ENCODE results near the gene TRIM58. TPM values are rescaled to one million over a fixed set of nuclear protein-coding genes. Genes with fewer than 3 reads are reported as not detected.

The TRIM58 gene
- total RNA-seq, 1 donor from 2014 or later = 0.61 TPM

DNA sequence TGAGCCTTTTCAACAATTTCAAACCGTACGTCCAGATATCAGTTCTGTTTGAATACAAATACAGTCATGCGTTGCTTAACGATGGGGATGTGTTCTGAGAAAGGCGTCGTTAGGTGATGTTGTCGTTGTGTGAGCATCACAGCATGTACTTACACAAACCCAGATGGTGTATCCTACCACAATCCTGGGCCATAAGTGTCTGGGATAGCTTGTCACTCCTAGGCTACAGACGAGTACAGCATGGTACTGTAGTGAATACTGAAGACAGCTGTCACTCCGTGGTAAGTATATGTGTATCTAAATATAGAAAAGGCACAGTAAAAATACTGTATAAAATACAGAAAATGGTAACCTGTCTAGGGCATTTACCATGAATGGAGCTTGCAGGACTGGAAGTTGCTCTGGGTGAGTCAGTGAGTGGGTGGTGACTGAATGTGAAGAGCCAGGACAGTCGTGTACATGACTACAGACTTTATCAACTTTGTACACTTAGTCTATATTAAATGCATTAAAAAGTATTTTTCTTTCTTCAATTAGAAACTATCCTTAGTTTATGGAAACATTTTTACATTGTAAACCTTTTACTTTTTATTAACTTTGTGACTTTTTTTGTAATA, 27.9 kb downstream of the TRIM58 start:
- intact Hi-C loops (cut with micrococcal nuclease) = no loop called here

GRCh38 chr1:247895163-247895637, 38.2 kb downstream of the TRIM58 start, which contains the start of gene OR2W3:
Gene OR2W3 (plus strand): TSS chr1:247895587. CDS start chr1:247895587, 0 bp downstream.
- intact Hi-C loops (cut with micrococcal nuclease) = no loop called here

DNA sequence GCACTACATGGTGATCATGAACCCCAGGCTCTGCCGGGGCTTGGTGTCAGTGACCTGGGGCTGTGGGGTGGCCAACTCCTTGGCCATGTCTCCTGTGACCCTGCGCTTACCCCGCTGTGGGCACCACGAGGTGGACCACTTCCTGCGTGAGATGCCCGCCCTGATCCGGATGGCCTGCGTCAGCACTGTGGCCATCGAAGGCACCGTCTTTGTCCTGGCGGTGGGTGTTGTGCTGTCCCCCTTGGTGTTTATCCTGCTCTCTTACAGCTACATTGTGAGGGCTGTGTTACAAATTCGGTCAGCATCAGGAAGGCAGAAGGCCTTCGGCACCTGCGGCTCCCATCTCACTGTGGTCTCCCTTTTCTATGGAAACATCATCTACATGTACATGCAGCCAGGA, 39.0 kb downstream of the TRIM58 start:
- intact Hi-C loops (cut with micrococcal nuclease) = no loop called here

DNA sequence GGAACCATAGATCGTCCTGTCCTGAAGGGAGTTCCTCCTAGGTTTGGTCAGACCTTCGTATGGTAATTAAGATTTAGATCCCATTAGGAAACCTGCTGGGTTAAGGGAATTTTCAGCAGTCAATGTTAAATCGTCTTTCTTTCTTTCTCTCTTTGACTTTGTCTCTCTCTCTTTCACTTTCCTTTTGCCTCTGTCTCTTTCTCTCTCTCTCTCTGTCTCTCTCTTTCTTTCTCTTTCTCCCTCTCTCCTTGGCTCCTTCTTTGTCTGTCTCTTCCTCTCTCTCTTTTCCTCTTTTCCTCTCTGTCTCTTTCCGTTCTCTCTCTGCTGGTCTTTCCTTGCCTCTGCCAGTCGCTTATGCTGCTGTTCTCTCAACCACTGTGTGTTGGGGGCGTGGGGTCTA, 47.1 kb downstream of the TRIM58 start:
- intact Hi-C loops (cut with micrococcal nuclease) = no loop called here

GRCh38 chr1:247905181-247905580, 48.2 kb downstream of the TRIM58 start:
- intact Hi-C loops (cut with micrococcal nuclease) = no loop called here

GRCh38 chr1:247905910-247906503, 49.0 kb downstream of the TRIM58 start:
- intact Hi-C loops (cut with micrococcal nuclease) = loop anchor here (1.0 to 2.0 kb wide), 3 partner anchors 31 to 516 kb away; no protein-coding TSS in a partner anchor

GRCh38 chr1:247906504-247907047, 49.6 kb downstream of the TRIM58 start:
- intact Hi-C loops (cut with micrococcal nuclease) = loop anchor here (1.0 to 2.0 kb wide), 3 partner anchors 31 to 516 kb away; no protein-coding TSS in a partner anchor

GRCh38 chr1:247908766-247909165, 51.8 kb downstream of the TRIM58 start:
- intact Hi-C loops (cut with micrococcal nuclease) = no loop called here

DNA sequence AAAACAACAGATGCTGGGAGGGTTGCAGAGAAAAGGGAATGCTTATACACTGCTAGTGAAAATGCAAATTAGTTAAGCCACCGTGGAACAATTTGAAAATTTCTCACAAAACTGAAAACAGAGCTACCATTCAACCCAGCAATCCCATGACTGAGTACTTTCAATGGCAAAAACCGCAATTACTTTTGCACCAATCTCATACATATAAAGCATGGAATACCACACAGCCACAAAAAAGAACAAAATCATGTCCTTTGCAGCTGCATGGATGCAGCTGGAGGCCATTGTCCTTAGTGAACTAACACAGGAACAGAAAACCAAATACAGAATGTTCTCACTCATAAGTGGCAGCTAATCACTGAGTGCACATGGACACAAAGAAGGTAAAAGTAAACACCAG, 56.8 kb downstream of the TRIM58 start:
- intact Hi-C loops (cut with micrococcal nuclease) = no loop called here

DNA sequence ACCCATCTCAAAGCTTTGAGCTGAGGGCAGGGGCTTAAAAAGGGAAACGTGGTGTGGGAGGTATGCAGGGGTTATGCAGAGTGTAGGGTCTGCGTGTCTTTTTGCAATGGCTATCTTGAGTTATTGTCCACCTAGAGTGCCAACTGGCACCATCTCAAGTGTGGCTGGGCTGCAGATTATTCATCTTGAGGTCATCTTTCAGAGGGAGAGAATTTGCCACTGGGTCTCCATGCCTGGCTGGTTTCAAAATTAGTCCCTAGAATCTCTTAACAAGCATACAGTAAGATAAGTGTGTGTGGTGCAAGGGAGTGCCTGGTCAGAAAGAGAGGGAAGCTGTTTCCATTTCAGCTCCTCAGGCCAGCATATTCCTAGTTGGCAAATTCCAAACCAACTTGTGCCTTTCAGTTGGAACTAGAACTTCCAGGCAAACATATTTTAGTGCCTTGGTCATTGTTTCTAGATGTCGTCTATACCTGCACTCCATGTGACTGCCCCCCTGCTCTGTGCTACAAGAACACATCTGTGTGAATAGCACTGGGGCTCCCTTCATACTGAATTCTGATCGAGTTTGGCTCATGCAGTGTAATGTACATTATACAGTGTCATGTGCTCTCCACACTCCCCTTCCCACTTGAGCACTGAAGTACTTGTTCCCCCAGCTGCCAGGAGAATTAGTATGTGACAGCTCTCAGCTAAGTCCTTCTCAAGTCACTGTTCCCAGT, 58.1 kb downstream of the TRIM58 start:
- intact Hi-C loops (cut with micrococcal nuclease) = no loop called here

DNA sequence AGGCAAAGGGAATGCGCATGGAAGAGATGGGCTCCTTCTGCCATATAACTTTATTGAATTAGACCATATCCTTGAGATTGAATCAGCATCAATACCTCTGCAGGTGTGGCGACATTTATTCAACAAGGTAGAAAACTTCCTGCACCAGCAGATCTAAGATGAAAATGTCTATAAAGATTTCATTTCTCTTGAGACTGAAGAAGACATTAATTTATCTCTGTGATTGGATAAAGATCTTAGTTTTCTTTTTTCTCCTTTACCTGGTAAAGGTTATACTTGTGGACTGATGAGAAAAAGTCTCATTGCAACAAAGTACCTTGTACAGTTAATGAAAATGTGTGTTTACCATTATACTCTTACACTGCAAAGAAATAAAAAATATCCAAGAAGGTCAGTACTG, 63.0 kb downstream of the TRIM58 start, which contains the start of gene OR2T8:
Gene OR2T8, plus strand, starts transcription at position 301 of the 400 bp plus-strand sequence. CDS start 766 bp downstream, outside the sequence.
- intact Hi-C loops (cut with micrococcal nuclease) = no loop called here

DNA sequence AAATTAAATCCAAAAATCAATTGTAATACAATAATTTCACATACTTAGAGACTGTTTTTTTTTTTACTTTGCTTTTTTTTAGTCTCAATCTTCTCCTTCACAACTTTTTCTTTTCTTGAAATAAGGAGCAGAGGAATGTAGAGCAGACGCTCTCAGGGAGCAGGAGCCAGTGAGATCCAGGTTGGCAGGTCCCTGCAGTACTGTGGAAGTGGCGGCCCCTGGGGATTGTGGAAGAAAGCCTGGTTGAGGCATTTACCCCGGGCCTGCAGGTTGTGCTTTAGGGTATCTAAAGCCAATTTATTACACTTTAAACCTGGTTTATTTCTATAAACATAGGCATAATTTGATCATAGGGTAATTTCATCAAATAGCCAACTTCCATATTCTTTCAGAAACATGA, 67.0 kb downstream of the TRIM58 start:
- intact Hi-C loops (cut with micrococcal nuclease) = no loop called here

DNA sequence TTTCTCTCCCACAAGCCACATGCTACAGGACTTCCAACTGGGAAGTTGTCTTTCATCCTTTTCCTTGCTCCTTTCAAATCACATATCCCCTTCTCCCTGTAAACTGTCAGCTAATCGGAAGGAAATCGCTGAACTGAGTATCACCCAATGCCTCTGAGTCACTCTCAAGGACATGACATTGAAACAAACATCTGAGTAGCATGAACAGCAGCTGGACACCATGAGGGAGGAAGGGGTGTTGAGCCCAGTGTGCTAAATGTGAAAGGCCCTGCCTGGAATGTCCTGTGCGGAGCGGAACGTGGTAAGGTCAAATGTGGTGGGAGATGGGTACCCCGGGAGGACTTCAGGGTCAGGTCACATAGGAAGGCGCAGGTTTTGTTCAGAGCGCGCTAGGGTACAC, 67.9 kb downstream of the TRIM58 start, which contains the start of gene OR2AJ1:
Gene OR2AJ1, plus strand, starts transcription at position 22 of the 400 bp plus-strand sequence. CDS start 8,880 bp downstream, outside the sequence.
- intact Hi-C loops (cut with micrococcal nuclease) = no loop called here

Other genes with a start within 250 kb of the TRIM58 start
- not detected in 2 replicates for gene OR13G1, start 177.4 kb upstream of the TRIM58 start, total RNA-seq
- gene OR6F1, start 140.5 kb upstream of the TRIM58 start, total RNA-seq = not detected in 2 replicates
- not detected in 2 replicates for gene OR14K1, start 118.6 kb upstream of the TRIM58 start, total RNA-seq
- gene OR14A2, start 109.0 kb upstream of the TRIM58 start, total RNA-seq = not detected in 2 replicates
- not detected in 2 replicates for gene OR1C1, start 96.6 kb upstream of the TRIM58 start, total RNA-seq
- gene OR14A16, start 33.1 kb upstream of the TRIM58 start, total RNA-seq = not detected in 2 replicates
- not detected in 2 replicates for gene OR11L1, start 15.3 kb upstream of the TRIM58 start, total RNA-seq
- gene OR2W3, start 38.4 kb downstream of the TRIM58 start, total RNA-seq = not detected in 2 replicates
- not detected in 2 replicates for gene OR2T8, start 63.1 kb downstream of the TRIM58 start, total RNA-seq
- not detected in 2 replicates for gene OR2AJ1, start 67.7 kb downstream of the TRIM58 start, total RNA-seq
- gene OR2L8, start 91.7 kb downstream of the TRIM58 start, total RNA-seq = 0.34 TPM in 1 of 2 replicates, not detected in the other
- gene OR2AK2, start 108.0 kb downstream of the TRIM58 start, total RNA-seq = 0.20 TPM in 1 of 2 replicates, not detected in the other
- gene OR2L5, start 156.5 kb downstream of the TRIM58 start, total RNA-seq = not detected in 2 replicates
- gene OR2L2, start 172.9 kb downstream of the TRIM58 start, total RNA-seq = 0.07 and 0.10 TPM in 2 replicates
- gene OR2L3, start 189.6 kb downstream of the TRIM58 start, total RNA-seq = not detected in 2 replicates
- not detected in 2 replicates for gene OR2L13, start 238.0 kb downstream of the TRIM58 start, total RNA-seq

All from T-helper 1 cell treated with Interleukin-12 subunit alpha and Interleukin-12 subunit beta and Interleukin-4 antibody, amounts not matched to agents 30 ng/mL and 1 ng/mL, for 36 hours (primary cell).